ENCODE results near the gene RNF182.

The RNF182 gene

DNA sequence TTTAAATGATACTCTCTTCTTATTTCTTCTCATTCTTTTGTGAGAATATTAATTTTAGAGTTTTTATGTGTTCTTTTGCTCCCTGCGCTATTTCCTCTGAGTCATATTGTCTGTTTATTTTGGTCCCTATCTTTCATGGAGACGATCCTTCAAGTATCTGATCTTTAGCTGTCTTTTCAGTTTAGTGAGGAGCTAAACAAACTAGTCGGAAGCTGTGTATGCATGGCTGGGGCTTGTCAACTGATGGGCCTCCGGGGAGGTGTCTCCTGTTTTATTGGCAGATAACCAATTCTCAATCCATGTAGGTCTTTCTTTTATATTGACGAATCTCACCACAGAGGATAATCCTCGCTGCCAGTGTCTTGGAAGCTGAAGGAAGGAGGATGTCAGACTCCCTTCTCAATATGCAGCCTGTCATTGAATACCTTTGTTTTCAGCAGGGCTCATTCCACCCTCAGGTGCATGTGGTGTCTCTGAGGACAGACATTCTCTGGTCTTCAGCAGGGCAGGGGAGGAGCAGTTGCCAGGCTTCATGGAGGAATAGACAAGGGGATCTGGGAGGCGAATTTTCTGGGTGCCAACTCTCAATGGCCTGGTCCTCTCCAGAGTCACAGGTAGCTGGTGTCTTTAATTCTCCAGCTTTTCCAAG, 64.9 kb downstream of the RNF182 start (continued):
- TF ChIP-seq, protein P1, sequence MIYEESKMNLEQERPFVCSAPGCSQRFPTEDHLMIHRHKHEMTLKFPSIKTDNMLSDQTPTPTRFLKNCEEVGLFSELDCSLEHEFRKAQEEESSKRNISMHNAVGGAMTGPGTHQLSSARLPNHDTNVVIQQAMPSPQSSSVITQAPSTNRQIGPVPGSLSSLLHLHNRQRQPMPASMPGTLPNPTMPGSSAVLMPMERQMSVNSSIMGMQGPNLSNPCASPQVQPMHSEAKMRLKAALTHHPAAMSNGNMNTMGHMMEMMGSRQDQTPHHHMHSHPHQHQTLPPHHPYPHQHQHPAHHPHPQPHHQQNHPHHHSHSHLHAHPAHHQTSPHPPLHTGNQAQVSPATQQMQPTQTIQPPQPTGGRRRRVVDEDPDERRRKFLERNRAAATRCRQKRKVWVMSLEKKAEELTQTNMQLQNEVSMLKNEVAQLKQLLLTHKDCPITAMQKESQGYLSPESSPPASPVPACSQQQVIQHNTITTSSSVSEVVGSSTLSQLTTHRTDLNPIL (CRISPR knock-in tag; IDR thresholded peaks at IDR 0.05; ENCODE audit: low read depth) = no peak

DNA sequence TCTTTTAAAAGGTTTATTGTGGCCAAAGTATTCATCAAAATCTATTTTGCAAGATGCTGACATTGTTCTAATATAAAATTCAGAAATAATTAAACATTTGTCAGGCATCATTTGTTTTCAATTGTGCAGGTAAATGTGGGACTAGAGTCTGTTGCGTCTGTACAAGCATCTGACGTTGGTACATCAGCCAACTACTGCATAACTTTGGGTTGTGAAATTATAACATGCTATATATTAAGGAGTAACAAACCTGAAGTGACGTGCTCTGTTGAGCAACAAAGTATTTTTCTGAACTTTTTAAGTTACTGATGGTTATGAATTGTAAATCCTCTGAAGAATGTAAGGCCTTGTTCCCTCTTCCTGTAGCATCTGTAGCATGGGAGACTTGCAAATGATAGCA, 66.0 kb downstream of the RNF182 start:
- TF ChIP-seq ZNF70 (CRISPR knock-in tag; IDR thresholded peaks at IDR 0.05) (no peak), ISL1 (CRISPR knock-in tag; IDR thresholded peaks at IDR 0.05) (no peak), ARNTL (CRISPR knock-in tag; IDR thresholded peaks at IDR 0.05; ENCODE audit: borderline replicate concordance, low read depth) (no peak), ZC3H10 (CRISPR knock-in tag; IDR thresholded peaks at IDR 0.05) (no peak), ZFP3 (CRISPR knock-in tag; IDR thresholded peaks at IDR 0.05) (no peak), ZFP30 (CRISPR knock-in tag; IDR thresholded peaks at IDR 0.05) (no peak), GLIS3 (CRISPR knock-in tag; IDR thresholded peaks at IDR 0.05) (no peak), ZNF8 (CRISPR knock-in tag; IDR thresholded peaks at IDR 0.05) (no peak), BACH2 (CRISPR knock-in tag; IDR thresholded peaks at IDR 0.05; ENCODE audit: borderline replicate concordance) (no peak), CSDC2 (CRISPR knock-in tag; IDR thresholded peaks at IDR 0.05) (no peak), TCF4 (CRISPR knock-in tag; IDR thresholded peaks at IDR 0.05; ENCODE audit: borderline replicate concordance) (no peak)
- TF ChIP-seq, protein P2, sequence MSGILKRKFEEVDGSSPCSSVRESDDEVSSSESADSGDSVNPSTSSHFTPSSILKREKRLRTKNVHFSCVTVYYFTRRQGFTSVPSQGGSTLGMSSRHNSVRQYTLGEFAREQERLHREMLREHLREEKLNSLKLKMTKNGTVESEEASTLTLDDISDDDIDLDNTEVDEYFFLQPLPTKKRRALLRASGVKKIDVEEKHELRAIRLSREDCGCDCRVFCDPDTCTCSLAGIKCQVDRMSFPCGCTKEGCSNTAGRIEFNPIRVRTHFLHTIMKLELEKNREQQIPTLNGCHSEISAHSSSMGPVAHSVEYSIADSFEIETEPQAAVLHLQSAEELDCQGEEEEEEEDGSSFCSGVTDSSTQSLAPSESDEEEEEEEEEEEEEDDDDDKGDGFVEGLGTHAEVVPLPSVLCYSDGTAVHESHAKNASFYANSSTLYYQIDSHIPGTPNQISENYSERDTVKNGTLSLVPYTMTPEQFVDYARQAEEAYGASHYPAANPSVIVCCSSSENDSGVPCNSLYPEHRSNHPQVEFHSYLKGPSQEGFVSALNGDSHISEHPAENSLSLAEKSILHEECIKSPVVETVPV (CRISPR knock-in tag; IDR thresholded peaks at IDR 0.05) = no peak
- TF ChIP-seq, protein P1 (CRISPR knock-in tag; IDR thresholded peaks at IDR 0.05; ENCODE audit: low read depth) = no peak
- TF ChIP-seq, protein P3, sequence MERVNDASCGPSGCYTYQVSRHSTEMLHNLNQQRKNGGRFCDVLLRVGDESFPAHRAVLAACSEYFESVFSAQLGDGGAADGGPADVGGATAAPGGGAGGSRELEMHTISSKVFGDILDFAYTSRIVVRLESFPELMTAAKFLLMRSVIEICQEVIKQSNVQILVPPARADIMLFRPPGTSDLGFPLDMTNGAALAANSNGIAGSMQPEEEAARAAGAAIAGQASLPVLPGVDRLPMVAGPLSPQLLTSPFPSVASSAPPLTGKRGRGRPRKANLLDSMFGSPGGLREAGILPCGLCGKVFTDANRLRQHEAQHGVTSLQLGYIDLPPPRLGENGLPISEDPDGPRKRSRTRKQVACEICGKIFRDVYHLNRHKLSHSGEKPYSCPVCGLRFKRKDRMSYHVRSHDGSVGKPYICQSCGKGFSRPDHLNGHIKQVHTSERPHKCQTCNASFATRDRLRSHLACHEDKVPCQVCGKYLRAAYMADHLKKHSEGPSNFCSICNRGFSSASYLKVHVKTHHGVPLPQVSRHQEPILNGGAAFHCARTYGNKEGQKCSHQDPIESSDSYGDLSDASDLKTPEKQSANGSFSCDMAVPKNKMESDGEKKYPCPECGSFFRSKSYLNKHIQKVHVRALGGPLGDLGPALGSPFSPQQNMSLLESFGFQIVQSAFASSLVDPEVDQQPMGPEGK (CRISPR knock-in tag; IDR thresholded peaks at IDR 0.05; ENCODE audit: borderline replicate concordance) = no peak

DNA sequence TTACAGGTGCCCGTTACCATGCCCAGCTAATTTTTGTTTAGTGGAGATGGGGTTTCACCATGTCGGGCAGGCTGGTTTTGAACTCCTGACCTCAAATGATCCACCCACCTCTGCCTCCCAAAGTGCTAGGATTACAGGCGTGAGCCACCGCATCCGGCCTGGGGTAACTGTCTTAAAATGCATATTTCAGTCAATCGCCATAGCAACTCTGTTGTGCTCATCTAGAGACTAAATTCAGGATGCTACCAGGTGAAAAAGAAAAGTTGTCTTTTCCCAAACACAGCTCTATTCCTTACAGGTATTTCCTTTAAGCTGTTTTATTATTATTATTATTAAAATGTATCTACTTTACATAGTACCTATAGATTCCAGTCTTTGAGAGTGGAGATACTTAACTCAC, 66.6 kb downstream of the RNF182 start:
- no peak for TF ChIP-seq RARB (CRISPR knock-in tag; IDR thresholded peaks at IDR 0.05)
- TF ChIP-seq, protein P1 (CRISPR knock-in tag; IDR thresholded peaks at IDR 0.05; ENCODE audit: low read depth) = no peak
- TF ChIP-seq GLIS3 (CRISPR knock-in tag; IDR thresholded peaks at IDR 0.05) = no peak
- no peak for TF ChIP-seq ZFP30 (CRISPR knock-in tag; IDR thresholded peaks at IDR 0.05)
- TF ChIP-seq BACH2 (CRISPR knock-in tag; IDR thresholded peaks at IDR 0.05; ENCODE audit: borderline replicate concordance) = no peak
- no peak for TF ChIP-seq ZNF8 (CRISPR knock-in tag; IDR thresholded peaks at IDR 0.05)
- TF ChIP-seq, protein P4, sequence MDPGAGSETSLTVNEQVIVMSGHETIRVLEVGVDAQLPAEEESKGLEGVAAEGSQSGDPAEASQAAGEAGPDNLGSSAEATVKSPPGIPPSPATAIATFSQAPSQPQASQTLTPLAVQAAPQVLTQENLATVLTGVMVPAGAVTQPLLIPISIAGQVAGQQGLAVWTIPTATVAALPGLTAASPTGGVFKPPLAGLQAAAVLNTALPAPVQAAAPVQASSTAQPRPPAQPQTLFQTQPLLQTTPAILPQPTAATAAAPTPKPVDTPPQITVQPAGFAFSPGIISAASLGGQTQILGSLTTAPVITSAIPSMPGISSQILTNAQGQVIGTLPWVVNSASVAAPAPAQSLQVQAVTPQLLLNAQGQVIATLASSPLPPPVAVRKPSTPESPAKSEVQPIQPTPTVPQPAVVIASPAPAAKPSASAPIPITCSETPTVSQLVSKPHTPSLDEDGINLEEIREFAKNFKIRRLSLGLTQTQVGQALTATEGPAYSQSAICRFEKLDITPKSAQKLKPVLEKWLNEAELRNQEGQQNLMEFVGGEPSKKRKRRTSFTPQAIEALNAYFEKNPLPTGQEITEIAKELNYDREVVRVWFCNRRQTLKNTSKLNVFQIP (CRISPR knock-in tag; IDR thresholded peaks at IDR 0.05; ENCODE audit: borderline replicate concordance, low read depth) = no peak
- no peak for TF ChIP-seq TOX (CRISPR knock-in tag; IDR thresholded peaks at IDR 0.05; ENCODE audit: borderline replicate concordance)
- TF ChIP-seq, protein P3 (CRISPR knock-in tag; IDR thresholded peaks at IDR 0.05; ENCODE audit: borderline replicate concordance) = no peak
- no peak for TF ChIP-seq ZFP3 (CRISPR knock-in tag; IDR thresholded peaks at IDR 0.05)
- TF ChIP-seq ZNF70 (CRISPR knock-in tag; IDR thresholded peaks at IDR 0.05) = no peak
- TF ChIP-seq, protein P5, sequence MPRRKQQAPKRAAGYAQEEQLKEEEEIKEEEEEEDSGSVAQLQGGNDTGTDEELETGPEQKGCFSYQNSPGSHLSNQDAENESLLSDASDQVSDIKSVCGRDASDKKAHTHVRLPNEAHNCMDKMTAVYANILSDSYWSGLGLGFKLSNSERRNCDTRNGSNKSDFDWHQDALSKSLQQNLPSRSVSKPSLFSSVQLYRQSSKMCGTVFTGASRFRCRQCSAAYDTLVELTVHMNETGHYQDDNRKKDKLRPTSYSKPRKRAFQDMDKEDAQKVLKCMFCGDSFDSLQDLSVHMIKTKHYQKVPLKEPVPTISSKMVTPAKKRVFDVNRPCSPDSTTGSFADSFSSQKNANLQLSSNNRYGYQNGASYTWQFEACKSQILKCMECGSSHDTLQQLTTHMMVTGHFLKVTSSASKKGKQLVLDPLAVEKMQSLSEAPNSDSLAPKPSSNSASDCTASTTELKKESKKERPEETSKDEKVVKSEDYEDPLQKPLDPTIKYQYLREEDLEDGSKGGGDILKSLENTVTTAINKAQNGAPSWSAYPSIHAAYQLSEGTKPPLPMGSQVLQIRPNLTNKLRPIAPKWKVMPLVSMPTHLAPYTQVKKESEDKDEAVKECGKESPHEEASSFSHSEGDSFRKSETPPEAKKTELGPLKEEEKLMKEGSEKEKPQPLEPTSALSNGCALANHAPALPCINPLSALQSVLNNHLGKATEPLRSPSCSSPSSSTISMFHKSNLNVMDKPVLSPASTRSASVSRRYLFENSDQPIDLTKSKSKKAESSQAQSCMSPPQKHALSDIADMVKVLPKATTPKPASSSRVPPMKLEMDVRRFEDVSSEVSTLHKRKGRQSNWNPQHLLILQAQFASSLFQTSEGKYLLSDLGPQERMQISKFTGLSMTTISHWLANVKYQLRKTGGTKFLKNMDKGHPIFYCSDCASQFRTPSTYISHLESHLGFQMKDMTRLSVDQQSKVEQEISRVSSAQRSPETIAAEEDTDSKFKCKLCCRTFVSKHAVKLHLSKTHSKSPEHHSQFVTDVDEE (CRISPR knock-in tag; IDR thresholded peaks at IDR 0.05) = no peak
- no peak for ATAC-seq

More for the DNA sequence above, 66.0 kb downstream of the RNF182 start:
- ATAC-seq = no peak

Data from SK-N-SH treated with all-trans-retinoic acid at 6 μM for 48 hours (cell line).